Prostate gland (tissue), 2 donors: ENCODE results near the gene RABEP2. TPM values are rescaled to one million over a fixed set of nuclear protein-coding genes. Genes with fewer than 3 reads are reported as not detected.

Experiments used
- DNase-seq: peaks from one replicate; pipeline ENCODE4 v3.0.0-alpha.2; 2019; ENCODE audit warnings: low spot score
- H3K27ac ChIP-seq, 2 donors: fragments of 200-600 bp; sonication (generic); 2 replicates each; pipeline ENCODE4 v1.5.1; 2017 to 2019
- H3K27me3 ChIP-seq: fragments of 200-600 bp; sonication (generic); replicated peaks from 2 replicates; pipeline ENCODE4 v1.5.1; 2019; ENCODE audit not compliant: insufficient read depth
- H3K36me3 ChIP-seq, 2 donors: fragments of 200-600 bp; sonication (generic); 1 replicate in 1 of 2; 2 replicates in 1 of 2; pipeline versions ENCODE4 v1.5.1 to v1.8.1; 2017 to 2019
- H3K4me1 ChIP-seq: fragments of 200-600 bp; sonication (generic); replicated peaks from 2 replicates; pipeline ENCODE4 v1.5.1; 2019
- H3K4me3 ChIP-seq, 2 donors: fragments of 200-600 bp; sonication (generic); 2 replicates each; pipeline ENCODE4 v1.5.1; 2017 to 2019
- H3K9me3 ChIP-seq: fragments of 200-600 bp; sonication (generic); 2 replicates; pipeline ENCODE4 v1.5.1; 2017
- POLR2A ChIP-seq: fragments of 450-650 bp; IDR thresholded peaks from one replicate; pipeline ENCODE4 v1.6.1; 2016; ENCODE audit warnings: antibody characterized with exemption, mild to moderate bottlenecking
- POLR2AphosphoS5 ChIP-seq: sonication (generic); formaldehyde crosslinking; IDR thresholded peaks from one replicate; pipeline ENCODE4 v1.6.1; 2017; ENCODE audit warnings: antibody characterized with exemption
- WGBS: methylation state at CpG from one replicate; pipeline ENCODE4 v1.1.5; 2018; 5-methylcytosine and 5-hydroxymethylcytosine counted together
- intact Hi-C: fragments of 100-400 bp; cut with DNase I; formaldehyde crosslinking; loops from one replicate; pipeline ENCODE4 v1.14.2; 2022
- total RNA-seq, 2 donors: library from RNA; depleted of rRNA; stranded (reverse); fragments of >200 nt; gene quantifications; one replicate each; pipeline ENCODE4 v1.1.0, GENCODE V29; 2016
- TF ChIP-seq, protein P1 (sequence below), 4 experiments: fragments of 200-600 bp in 2 of 4; fragments of 450-650 bp in 2 of 4; sonication (generic) in 2 of 4; IDR thresholded peaks; 1 replicate in 3 of 4; 2 replicates in 1 of 4; pipeline ENCODE4 v1.5.1; 2016 to 2019; ENCODE audit warnings: antibody characterized with exemption in 4 of 4, mild to moderate bottlenecking in 2 of 4, moderate library complexity in 2 of 4

The RABEP2 gene
- total RNA-seq, 2 donors from 2014 or later = 128 to 139 TPM

DNA sequence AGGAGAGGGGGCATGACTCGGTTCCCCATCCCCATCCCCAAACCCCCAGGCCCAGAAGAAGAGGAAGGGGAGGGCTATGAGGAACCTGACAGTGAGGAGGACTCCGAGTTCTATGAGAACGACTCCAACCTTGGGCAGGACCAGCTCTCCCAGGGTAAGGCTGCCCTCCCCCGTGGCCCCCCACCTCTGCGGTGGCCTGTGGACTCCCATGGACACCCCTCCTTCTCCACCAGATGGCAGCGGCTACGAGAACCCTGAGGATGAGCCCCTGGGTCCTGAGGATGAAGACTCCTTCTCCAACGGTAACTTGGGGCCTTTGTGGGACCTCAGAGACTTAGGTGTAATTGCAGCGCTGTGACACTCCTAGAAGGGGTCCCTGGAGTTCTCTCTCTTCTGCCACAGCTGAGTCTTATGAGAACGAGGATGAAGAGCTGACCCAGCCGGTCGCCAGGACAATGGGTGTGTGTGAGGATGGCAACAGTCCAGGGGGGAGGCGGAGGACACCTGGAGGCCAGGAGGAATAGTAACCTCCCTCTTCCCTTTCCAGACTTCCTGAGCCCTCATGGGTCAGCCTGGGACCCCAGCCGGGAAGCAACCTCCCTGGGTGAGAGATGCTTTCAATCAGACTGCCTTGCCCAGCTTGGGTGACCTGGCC lies 12.3 kb upstream of the RABEP2 start:
- Histone ChIP-seq H3K4me3 (no peak overlapping the region), H3K27ac (no peak overlapping the region), H3K27me3 (no peaks in the 10 kb centered on the region), H3K9me3 (no peaks in the 10 kb centered on the region), H3K4me1 (no peaks in the 10 kb centered on the region), H3K36me3 (no peaks in the 10 kb centered on the region)
- 78% methylated on average over 14 of the region's 14 CpGs for WGBS
- intact Hi-C loops = no loop called here
- TF ChIP-seq POLR2AphosphoS5 (no peak), POLR2A (no peak)
- TF ChIP-seq, protein P1, sequence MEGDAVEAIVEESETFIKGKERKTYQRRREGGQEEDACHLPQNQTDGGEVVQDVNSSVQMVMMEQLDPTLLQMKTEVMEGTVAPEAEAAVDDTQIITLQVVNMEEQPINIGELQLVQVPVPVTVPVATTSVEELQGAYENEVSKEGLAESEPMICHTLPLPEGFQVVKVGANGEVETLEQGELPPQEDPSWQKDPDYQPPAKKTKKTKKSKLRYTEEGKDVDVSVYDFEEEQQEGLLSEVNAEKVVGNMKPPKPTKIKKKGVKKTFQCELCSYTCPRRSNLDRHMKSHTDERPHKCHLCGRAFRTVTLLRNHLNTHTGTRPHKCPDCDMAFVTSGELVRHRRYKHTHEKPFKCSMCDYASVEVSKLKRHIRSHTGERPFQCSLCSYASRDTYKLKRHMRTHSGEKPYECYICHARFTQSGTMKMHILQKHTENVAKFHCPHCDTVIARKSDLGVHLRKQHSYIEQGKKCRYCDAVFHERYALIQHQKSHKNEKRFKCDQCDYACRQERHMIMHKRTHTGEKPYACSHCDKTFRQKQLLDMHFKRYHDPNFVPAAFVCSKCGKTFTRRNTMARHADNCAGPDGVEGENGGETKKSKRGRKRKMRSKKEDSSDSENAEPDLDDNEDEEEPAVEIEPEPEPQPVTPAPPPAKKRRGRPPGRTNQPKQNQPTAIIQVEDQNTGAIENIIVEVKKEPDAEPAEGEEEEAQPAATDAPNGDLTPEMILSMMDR (IDR thresholded peaks at IDR 0.05) = no peak
- DNase-seq = no peak

DNA sequence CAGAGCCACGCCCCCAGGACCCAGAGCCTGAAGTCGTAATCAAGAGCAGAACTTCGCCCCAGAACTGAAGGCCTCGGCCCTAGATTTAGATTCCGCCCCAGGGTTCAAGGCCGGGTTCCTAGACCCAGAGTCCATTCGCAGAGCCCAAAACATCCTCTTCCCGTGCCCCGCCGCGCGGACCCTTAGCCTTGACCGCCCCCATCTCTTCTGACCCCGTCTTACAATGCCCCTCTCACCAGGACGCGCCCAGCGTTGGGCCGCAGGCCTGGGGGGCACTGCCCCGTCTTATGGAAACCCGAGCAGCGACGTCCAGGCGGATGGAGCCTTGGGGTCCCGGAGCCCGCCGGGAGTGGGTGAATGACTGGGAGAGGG lies 11.7 kb upstream of the RABEP2 start:
- H3K27ac ChIP-seq = no peak overlapping the region
- intact Hi-C loops = no loop called here
- no peak for TF ChIP-seq POLR2AphosphoS5
- H3K36me3 ChIP-seq = no peaks in the 10 kb centered on the region
- H3K4me1 ChIP-seq = no peaks in the 10 kb centered on the region
- H3K9me3 ChIP-seq = no peaks in the 10 kb centered on the region
- 78% methylated on average over 26 of the region's 26 CpGs for WGBS
- no peak overlapping the region for H3K4me3 ChIP-seq
- DNase-seq = no peak
- H3K27me3 ChIP-seq = no peaks in the 10 kb centered on the region

DNA sequence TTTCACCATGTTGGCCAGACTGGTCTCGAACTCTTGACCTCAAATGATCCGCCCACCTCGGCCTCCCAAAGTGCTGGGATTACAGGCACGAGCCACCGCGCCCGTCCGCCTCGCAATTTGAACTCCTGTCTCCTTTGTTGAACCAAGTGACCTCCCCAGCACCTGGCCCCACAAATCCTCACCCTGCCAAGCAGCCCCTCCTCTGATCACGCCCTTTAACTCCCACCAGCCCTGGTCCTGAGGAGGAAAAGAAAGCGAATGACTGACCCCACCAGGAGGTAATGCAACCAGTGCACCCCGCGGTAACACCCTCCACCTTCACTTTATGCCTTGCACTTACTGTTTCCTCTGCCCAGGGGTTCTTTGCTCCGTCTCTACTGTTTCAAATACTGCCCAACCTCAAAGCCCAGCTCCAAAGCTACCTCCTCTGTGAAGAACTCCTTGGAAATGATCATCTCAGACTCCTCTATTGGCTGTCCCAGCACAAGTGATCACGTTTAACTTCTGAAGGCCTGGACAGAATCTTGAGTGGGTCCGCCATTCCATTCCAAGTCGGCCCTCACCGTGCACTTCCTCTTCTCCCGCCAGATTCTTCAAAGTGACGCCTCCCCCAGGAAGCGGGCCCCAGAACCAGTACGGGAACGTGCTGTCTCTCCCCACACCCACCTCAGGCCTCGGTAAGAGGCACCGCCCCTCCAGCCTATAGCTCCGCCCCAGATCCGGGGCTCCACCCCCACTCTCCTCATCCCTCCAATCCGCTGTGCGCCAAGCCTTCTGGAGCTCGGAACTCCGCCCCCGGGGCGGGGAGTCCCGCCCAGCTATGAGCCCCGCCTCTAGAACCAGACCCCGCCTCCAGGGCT lies 11.1 kb upstream of the RABEP2 start:
- intact Hi-C loops = no loop called here

DNA sequence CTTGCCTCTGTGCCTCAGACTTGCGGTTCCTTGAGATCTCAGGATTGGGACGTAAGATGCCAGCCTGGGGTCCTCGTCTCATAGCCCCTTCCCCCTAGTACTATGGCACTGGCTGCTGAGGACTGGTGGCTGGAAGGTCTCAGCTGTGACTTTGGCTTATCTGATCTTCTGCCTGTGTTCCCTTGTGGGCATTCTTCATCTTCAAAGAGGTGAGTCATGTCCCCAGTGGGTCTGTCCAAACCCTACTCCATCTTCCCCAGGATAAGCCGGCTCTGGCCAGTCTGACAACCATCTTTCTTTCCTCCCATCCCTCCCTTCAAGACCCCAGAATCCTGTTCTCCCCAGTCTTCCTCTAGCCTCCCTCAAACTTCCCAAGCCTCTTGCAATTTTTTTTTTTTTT lies 10.3 kb upstream of the RABEP2 start:
- intact Hi-C loops = no loop called here

More for the DNA sequence above, 11.1 kb upstream of the RABEP2 start:
- Histone ChIP-seq H3K27me3 (no peaks in the 10 kb centered on the region), H3K27ac (no peak overlapping the region), H3K4me1 (no peaks in the 10 kb centered on the region), H3K4me3 (no peak overlapping the region), H3K9me3 (no peaks in the 10 kb centered on the region), H3K36me3 (no peaks in the 10 kb centered on the region)
- DNase-seq = peak; percentile 31
- 34% methylated on average over 36 of the region's 36 CpGs for WGBS
- TF ChIP-seq, protein P1 (IDR thresholded peaks at IDR 0.05) = no peak
- peak; percentile 12 for TF ChIP-seq POLR2AphosphoS5

DNA sequence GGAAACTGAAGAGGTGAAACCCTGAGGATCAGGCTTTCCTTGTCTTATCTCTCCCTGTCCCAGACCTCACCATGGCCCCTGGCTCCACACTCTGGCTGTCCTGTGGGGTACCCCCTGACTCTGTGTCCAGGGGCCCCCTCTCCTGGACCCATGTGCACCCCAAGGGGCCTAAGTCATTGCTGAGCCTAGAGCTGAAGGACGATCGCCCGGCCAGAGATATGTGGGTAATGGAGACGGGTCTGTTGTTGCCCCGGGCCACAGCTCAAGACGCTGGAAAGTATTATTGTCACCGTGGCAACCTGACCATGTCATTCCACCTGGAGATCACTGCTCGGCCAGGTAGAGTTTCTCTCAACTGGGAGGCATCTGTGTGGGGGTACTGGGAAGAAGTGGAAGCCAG lies 8.1 kb upstream of the RABEP2 start:
- 49% methylated on average over 8 of the region's 8 CpGs for WGBS
- no peaks in the 10 kb centered on the region for H3K4me1 ChIP-seq
- no peaks in the 10 kb centered on the region for H3K27me3 ChIP-seq
- TF ChIP-seq, protein P1 (IDR thresholded peaks at IDR 0.05) = no peak
- TF ChIP-seq POLR2AphosphoS5 = no peak
- TF ChIP-seq POLR2A = no peak
- no peaks in the 10 kb centered on the region for H3K36me3 ChIP-seq
- DNase-seq = no peak
- no peak overlapping the region for H3K27ac ChIP-seq
- H3K9me3 ChIP-seq = no peaks in the 10 kb centered on the region
- no peak overlapping the region for H3K4me3 ChIP-seq
- intact Hi-C loops = no loop called here

More for the DNA sequence above, 10.3 kb upstream of the RABEP2 start:
- no peak for TF ChIP-seq POLR2A
- no peak for TF ChIP-seq POLR2AphosphoS5
- TF ChIP-seq, protein P1 (IDR thresholded peaks at IDR 0.05) = no peak
- Histone ChIP-seq H3K27ac (no peak overlapping the region), H3K9me3 (no peaks in the 10 kb centered on the region), H3K4me1 (no peaks in the 10 kb centered on the region), H3K36me3 (no peaks in the 10 kb centered on the region), H3K27me3 (no peaks in the 10 kb centered on the region), H3K4me3 (no peak overlapping the region)
- DNase-seq = no peak
- 88% methylated on average over 4 of the region's 4 CpGs for WGBS
